Activated CD4-positive, alpha-beta T cell treated with anti-CD3 and anti-CD28 coated beads, Interleukin-2, Interleukin-4, amounts not matched to agents 100 ng/mL and 50 ng/mL, durations not matched to agents 16 hours and 8 hours (primary cell): ENCODE measurements around the gene TP53RK.
"Not testable (repeated sequence)": the region's sequence is repeated elsewhere in the genome, so short reads cannot be mapped to it uniquely, and the experiment has no call there.

ENCODE experiments used
- DNase-seq: peaks from one replicate; pipeline ENCODE4 v3.0.0-alpha.2; 2020; ENCODE audit warnings: low spot score

TP53RK gene

DNA sequence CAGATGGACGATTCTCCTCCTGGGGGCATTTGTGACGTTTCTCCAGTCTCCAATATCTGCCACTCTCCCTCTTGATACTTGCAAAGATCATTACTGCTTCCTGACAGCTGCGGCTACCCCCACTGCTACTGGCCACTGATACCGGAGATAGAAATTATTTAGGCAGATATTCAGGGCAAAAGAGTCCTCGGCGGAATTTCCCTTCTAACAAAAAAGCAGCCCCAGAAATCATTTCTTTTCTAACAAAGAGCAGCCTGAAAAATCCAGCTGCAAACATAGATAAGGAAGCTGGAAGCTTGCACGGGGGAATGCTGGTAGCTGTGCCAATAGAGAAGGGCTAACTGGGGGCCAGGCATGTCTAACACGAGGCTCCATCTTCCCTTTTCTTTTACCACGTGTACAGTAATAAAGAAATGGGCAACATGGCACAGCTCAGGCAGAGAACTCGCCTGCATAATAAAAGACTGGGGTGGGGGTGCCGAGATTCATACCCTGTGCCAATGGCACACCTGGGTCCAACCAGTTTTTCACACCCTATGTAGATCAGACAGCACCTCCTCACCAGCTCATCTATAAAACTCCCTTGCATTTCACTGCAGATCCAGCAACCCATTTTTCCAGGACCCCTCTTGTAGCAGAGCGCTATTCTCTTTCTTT lies 6.1 kb downstream of the TP53RK start:
- DNase-seq = no peak

DNA sequence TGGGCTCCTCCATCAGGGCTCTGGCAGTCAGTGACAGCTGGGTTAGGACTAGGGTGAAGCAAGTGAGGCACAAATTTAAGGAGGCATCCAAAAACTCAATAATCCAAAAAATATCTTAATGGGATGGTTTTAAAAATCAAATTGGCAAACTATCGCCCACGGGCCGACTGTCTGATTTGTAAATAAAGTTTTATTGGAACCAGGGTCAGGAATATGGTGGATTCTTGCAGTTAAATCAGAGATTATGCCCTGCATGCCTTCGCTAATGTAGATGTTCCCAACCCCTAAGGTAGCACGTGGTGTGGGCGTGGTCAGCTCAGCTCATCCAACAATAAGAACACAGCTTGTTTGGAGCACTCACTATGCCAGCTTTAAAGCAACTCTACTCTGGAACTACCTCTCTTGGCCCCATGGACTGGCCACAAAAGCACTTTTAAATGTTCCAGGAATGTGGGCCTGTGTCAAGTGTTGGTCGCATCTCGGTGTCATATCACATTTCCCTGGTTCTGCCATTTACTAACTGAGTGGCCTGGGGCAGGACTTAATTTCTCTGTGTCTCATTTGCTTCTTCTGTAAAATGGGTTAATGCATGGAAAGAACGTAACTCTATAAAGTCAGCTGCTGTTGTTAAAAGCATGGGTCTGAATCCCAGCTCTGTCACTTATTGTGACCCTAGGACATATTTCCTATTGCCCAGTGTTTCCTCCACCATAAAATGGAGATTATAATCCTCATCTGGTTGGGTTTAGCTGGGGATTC lies 7.0 kb downstream of the TP53RK start:
- no peak for DNase-seq

- peak; percentile 74 for DNase-seq
These were observed 8.0 kb downstream of the TP53RK start for GRCh38 chr20:46681032-46681854.

DNA sequence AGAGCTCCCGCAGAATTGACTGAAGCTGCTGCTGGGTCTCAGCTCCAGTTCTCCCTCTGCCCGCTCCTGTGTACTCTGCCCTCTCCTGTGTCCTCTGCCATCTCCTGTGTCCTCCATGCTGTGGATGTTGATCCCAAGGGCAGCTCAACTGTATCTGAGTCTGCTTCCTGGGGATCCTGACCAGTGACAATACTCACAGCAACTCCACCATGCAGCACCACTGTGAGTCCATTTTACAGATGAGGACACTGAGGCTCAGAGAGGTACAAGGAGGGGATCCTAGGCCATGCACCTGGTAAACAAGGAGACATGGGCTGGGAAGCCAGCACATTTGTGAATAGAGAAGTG lies 8.6 kb downstream of the TP53RK start:
- no peak for DNase-seq

DNA sequence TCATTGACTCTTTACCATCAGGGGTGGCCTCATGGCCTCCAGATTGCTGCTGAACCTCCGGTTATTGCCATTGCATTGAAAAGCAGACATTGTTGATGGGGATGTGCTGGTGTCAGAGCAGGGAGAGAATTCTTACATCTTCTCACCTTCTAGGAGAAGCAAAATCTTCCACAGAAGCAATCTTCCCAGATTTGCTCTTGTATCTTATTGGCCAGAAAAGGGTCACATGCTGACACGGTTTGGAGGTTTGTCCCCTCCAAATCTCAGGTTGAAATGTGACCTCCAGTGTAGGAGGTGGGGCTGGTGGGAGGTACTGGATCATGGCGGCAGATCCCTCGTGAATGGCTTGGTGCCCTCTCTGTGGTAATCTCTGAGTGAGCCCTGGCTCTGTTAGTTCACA lies 10.7 kb downstream of the TP53RK start:
- DNase-seq = no peak

DNA sequence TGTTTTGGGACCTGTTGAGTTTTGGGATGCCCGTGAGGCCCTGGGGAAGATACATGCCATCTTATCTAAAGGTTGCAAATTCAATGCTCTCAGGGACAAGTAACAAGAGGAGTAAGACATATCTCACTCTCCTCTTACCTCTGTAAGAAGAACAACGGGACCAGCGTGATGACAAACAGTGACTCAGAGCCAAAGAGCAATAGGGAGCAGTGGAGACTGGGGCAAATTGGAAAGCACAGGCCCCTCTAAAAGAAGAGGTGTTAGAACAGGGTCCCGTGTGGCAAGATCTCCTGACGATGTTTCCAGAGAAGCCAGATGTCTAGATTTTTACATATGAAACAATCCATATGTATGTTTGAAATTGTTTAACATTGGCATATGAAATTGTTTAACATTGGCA lies 11.6 kb downstream of the TP53RK start:
- no peak for DNase-seq

- not testable (repeated sequence) for DNase-seq
These were observed 12.5 kb downstream of the TP53RK start for GRCh38 chr20:46676649-46677316.

- no peak for DNase-seq
These were observed 14.8 kb downstream of the TP53RK start for GRCh38 chr20:46674253-46675083.

- DNase-seq = no peak
These were observed 15.6 kb downstream of the TP53RK start for GRCh38 chr20:46673394-46674252.

DNA sequence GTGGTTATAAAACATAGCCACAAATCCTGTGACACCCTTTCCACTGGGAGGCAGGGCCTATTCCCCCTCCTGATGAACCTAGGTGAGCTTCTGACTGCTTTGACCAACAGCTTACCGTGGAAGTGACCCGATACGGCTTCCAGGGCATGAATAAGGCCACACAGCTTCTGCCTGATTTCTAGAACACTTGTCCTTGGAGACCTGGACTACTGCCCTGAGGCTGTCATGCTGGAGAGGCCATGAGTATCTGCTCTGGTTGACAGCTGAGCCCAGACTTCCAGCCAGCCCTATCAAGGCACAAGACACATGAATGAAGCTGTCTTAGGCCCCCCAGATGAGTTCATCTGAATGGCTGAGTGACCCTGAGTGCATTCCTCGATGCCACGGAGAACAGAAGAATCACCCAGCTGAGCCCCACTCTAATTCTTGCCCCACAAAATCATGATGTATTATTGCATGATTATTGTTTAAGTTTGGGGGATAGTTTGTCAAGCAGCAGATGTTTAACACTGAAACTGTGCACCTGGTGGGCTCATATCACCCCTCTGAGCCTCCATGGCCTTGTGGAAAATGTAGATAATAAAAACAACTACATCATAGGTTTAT lies 16.6 kb downstream of the TP53RK start:
- no peak for DNase-seq

GRCh38 chr20:46671866-46672542 lies 17.2 kb downstream of the TP53RK start:
- no peak for DNase-seq

GRCh38 chr20:46670585-46671584 lies 18.4 kb downstream of the TP53RK start:
- DNase-seq = no peak

- DNase-seq = no peak
These were observed 19.0 kb downstream of the TP53RK start for GRCh38 chr20:46670228-46670584.

- no peak for DNase-seq
These were observed 22.3 kb downstream of the TP53RK start for GRCh38 chr20:46666818-46667515.

GRCh38 chr20:46666306-46666705 lies 22.9 kb downstream of the TP53RK start:
- DNase-seq = no peak

GRCh38 chr20:46665602-46666001 lies 23.6 kb downstream of the TP53RK start:
- DNase-seq = no peak

GRCh38 chr20:46663531-46663930 lies 25.7 kb downstream of the TP53RK start:
- no peak for DNase-seq

DNA sequence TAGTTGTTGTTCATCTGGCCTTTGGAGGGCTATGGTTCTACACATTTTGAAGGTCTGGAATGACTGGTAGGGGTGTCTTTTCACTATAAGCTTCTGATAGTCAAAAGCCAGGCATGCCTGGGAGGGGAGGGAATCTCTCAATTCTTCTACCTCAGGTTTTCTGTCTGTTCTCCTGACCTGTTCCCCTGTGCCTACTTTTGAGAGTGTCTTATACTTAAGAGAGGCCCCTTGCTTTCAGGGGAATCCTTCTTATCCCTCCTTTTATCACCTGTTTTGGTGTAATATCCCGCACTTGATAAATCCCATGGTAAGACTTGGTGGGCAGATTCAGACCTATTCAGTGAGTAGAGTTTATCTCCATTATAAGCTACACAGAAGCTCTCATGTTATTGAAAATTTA lies 27.6 kb downstream of the TP53RK start:
- DNase-seq = no peak
